ENCODE results near the gene TOM1L2. TPM values are rescaled to one million over a fixed set of nuclear protein-coding genes. Genes with fewer than 3 reads are reported as not detected.

Gene TOM1L2
- total RNA-seq, 1 experiment from 2014 or later, result 45.2 TPM

DNA sequence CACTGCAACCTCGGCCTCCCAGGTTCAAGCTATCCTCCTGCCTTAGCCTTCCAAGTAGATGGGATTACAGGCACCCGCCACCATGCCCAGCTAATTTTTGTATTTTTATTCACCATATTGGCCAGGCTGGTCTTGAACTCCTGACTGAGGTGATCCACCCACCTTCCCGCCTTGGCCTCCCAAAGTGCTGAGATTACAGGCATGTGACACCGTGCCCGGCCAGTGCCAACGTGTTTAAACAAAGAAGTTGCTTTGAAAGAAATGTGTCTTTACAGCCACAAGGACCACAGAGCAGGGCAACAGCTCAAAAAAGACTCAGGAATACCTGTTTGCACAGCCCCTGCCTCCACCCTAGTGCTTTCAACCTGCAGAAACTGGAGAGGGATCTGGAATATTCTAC, 41.8 kb upstream of the TOM1L2 start:
- TF ChIP-seq SIN3A (IDR thresholded peaks at IDR 0.05; ENCODE audit: borderline replicate concordance, insufficient read depth, low read depth, low read length) (no peak), TCF7L2 (IDR thresholded peaks at IDR 0.05; ENCODE audit: low read depth, low read length) (no peak), POLR2AphosphoS5 (IDR thresholded peaks at IDR 0.05; ENCODE audit: low read depth, low read length) (no peak)
- TF ChIP-seq, protein P1, sequence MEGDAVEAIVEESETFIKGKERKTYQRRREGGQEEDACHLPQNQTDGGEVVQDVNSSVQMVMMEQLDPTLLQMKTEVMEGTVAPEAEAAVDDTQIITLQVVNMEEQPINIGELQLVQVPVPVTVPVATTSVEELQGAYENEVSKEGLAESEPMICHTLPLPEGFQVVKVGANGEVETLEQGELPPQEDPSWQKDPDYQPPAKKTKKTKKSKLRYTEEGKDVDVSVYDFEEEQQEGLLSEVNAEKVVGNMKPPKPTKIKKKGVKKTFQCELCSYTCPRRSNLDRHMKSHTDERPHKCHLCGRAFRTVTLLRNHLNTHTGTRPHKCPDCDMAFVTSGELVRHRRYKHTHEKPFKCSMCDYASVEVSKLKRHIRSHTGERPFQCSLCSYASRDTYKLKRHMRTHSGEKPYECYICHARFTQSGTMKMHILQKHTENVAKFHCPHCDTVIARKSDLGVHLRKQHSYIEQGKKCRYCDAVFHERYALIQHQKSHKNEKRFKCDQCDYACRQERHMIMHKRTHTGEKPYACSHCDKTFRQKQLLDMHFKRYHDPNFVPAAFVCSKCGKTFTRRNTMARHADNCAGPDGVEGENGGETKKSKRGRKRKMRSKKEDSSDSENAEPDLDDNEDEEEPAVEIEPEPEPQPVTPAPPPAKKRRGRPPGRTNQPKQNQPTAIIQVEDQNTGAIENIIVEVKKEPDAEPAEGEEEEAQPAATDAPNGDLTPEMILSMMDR (IDR thresholded peaks at IDR 0.05), result no peak
- TF ChIP-seq, protein P2, sequence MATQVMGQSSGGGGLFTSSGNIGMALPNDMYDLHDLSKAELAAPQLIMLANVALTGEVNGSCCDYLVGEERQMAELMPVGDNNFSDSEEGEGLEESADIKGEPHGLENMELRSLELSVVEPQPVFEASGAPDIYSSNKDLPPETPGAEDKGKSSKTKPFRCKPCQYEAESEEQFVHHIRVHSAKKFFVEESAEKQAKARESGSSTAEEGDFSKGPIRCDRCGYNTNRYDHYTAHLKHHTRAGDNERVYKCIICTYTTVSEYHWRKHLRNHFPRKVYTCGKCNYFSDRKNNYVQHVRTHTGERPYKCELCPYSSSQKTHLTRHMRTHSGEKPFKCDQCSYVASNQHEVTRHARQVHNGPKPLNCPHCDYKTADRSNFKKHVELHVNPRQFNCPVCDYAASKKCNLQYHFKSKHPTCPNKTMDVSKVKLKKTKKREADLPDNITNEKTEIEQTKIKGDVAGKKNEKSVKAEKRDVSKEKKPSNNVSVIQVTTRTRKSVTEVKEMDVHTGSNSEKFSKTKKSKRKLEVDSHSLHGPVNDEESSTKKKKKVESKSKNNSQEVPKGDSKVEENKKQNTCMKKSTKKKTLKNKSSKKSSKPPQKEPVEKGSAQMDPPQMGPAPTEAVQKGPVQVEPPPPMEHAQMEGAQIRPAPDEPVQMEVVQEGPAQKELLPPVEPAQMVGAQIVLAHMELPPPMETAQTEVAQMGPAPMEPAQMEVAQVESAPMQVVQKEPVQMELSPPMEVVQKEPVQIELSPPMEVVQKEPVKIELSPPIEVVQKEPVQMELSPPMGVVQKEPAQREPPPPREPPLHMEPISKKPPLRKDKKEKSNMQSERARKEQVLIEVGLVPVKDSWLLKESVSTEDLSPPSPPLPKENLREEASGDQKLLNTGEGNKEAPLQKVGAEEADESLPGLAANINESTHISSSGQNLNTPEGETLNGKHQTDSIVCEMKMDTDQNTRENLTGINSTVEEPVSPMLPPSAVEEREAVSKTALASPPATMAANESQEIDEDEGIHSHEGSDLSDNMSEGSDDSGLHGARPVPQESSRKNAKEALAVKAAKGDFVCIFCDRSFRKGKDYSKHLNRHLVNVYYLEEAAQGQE (IDR thresholded peaks at IDR 0.05; ENCODE audit: insufficient read depth in 1 of 2, low read depth in 2 of 2, low read length in 1 of 2), result no peak
- CTCF ChIA-PET, result interaction anchor here (0.6 kb wide), 1 partner anchor 16 kb away, joined by 9 read pairs; no protein-coding TSS in a partner anchor
- Histone ChIP-seq H3K27ac (ENCODE audit: low read length) (no peak overlapping the region), H3K4me1 (ENCODE audit: control insufficient read depth, insufficient read depth, low read length) (no peaks in the 10 kb centered on the region), H3K4me3 (ENCODE audit: low read depth in 2 of 2, low read length in 2 of 2) (no peak overlapping the region), H3K27me3 (ENCODE audit: control insufficient read depth, insufficient read depth, low read length) (no peaks in the 10 kb centered on the region), H3K9me3 (ENCODE audit: control insufficient read depth, insufficient read depth, low read depth, low read length) (no peaks in the 10 kb centered on the region), H3K36me3 (ENCODE audit: control insufficient read depth, insufficient read depth, low read length) (no peaks in the 10 kb centered on the region)
- POLR2A ChIA-PET, result interaction anchor here (0.6 kb wide), 1 partner anchor 31 kb away, joined by 11 read pairs; no protein-coding TSS in a partner anchor
- DNase-seq (ENCODE audit: low read depth, low spot score) (no peak), ATAC-seq (no peak)
- BruUV-seq (replicated peaks), result no TSS peak
- intact Hi-C loops (cut with micrococcal nuclease; ENCODE audit: unreplicated experiment) (no loop called here), in situ Hi-C loops (cut with HindIII; ENCODE audit: low pct_unique_long_range_greater_than_20kb, low sequenced_read_pairs) (no loop called here)

DNA sequence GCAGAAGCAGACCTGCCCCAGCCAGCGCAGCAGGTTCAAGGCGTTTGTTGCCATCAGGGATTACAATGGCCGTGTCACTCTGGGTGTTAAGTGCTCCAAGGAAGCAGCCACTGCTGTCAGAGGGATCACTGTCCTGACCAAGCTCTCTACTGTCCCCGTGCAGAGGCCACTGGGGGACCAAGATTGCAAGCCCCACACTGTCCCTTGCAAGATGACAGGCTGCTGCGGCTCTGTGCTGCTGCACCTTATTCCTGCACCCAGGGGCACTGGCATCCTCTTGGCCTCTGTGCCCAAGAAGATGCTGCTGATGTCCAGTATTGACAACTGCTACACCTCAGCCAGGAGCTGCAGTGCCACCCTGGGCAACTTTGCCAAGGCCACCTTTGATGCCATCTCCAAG, 39.1 kb upstream of the TOM1L2 start:
- POLR2A ChIA-PET, result interaction anchor here (0.7 kb wide), 1 partner anchor 146 kb away, joined by 4 read pairs; no protein-coding TSS in a partner anchor

More for the DNA sequence above, 39.1 kb upstream of the TOM1L2 start:
- in situ Hi-C loops (cut with HindIII; ENCODE audit: low pct_unique_long_range_greater_than_20kb, low sequenced_read_pairs), result no loop called here
- Histone ChIP-seq H3K9me3 (ENCODE audit: control insufficient read depth, insufficient read depth, low read depth, low read length) (no peaks in the 10 kb centered on the region), H3K36me3 (ENCODE audit: control insufficient read depth, insufficient read depth, low read length) (no peaks in the 10 kb centered on the region), H3K4me3 (ENCODE audit: low read depth in 2 of 2, low read length in 2 of 2) (no peak overlapping the region), H3K27me3 (ENCODE audit: control insufficient read depth, insufficient read depth, low read length) (no peaks in the 10 kb centered on the region), H3K4me1 (ENCODE audit: control insufficient read depth, insufficient read depth, low read length) (no peaks in the 10 kb centered on the region), H3K27ac (ENCODE audit: low read length) (no peak overlapping the region)
- DNase-seq (ENCODE audit: low read depth, low spot score) (no peak), ATAC-seq (no peak)
- BruUV-seq (replicated peaks), result no TSS peak
- intact Hi-C loops (cut with micrococcal nuclease; ENCODE audit: unreplicated experiment), result no loop called here
- CTCF ChIA-PET, result no interaction called here
- TF ChIP-seq, protein P1 (IDR thresholded peaks at IDR 0.05), result no peak
- TF ChIP-seq, protein P2 (IDR thresholded peaks at IDR 0.05; ENCODE audit: insufficient read depth in 1 of 2, low read depth in 2 of 2, low read length in 1 of 2), result no peak
- TF ChIP-seq POLR2AphosphoS5 (IDR thresholded peaks at IDR 0.05; ENCODE audit: low read depth, low read length) (no peak), SIN3A (IDR thresholded peaks at IDR 0.05; ENCODE audit: borderline replicate concordance, insufficient read depth, low read depth, low read length) (no peak), TCF7L2 (IDR thresholded peaks at IDR 0.05; ENCODE audit: low read depth, low read length) (no peak)

Data from Panc1 (cell line).